ENCODE measurements around the gene TLNRD1.

TLNRD1 gene

GRCh38 chr15:80978685-80979329, 21.9 kb upstream of the TLNRD1 start:
- DNase-seq, result no peak

- DNase-seq, result no peak
Observed at GRCh38 chr15:80979538-80980200, 21.1 kb upstream of the TLNRD1 start.

GRCh38 chr15:80982205-80982604, 18.5 kb upstream of the TLNRD1 start:
- DNase-seq, result no peak

- DNase-seq, result no peak
Observed at GRCh38 chr15:80982839-80983238, 17.9 kb upstream of the TLNRD1 start.

- DNase-seq, result no peak
Observed at GRCh38 chr15:80984856-80985255, 15.9 kb upstream of the TLNRD1 start.

- DNase-seq, result peak in 1 of 3 experiments; percentile 42
Observed at GRCh38 chr15:80985981-80986380, 14.7 kb upstream of the TLNRD1 start.

- DNase-seq, result peak in 1 of 3 experiments; percentile 14
Observed at GRCh38 chr15:80986487-80986886, 14.2 kb upstream of the TLNRD1 start.

- DNase-seq, result no peak
Observed at GRCh38 chr15:80988148-80988796, 12.5 kb upstream of the TLNRD1 start.

- DNase-seq, result peak in 2 of 3 experiments; percentile 53 to 75
Observed at GRCh38 chr15:80989081-80989517, 11.6 kb upstream of the TLNRD1 start.

GRCh38 chr15:80989518-80990478, 10.9 kb upstream of the TLNRD1 start, which contains the start of gene MESD:
TSS of gene MESD (minus strand) at chr15:80989819. CDS start at chr15:80989791, 28 bp downstream.
- peak; percentile 87 to 98 (median 97) for DNase-seq

GRCh38 chr15:80990955-80991354, 9.8 kb upstream of the TLNRD1 start:
- DNase-seq, result no peak

GRCh38 chr15:80991421-80991820, 9.3 kb upstream of the TLNRD1 start:
- DNase-seq, result no peak

- no peak for DNase-seq
Observed at GRCh38 chr15:80992006-80992405, 8.7 kb upstream of the TLNRD1 start.

GRCh38 chr15:80992441-80992840, 8.3 kb upstream of the TLNRD1 start:
- DNase-seq, result no peak

GRCh38 chr15:80996247-80996646, 4.5 kb upstream of the TLNRD1 start:
- DNase-seq, result peak in 1 of 3 experiments; percentile 18

- no peak for DNase-seq
Observed at GRCh38 chr15:80997692-80998091, 3.0 kb upstream of the TLNRD1 start.

- DNase-seq, result no peak
Observed at GRCh38 chr15:80998251-80998650, 2.5 kb upstream of the TLNRD1 start.

- no peak for DNase-seq
Observed at GRCh38 chr15:80999623-81000036, 1.1 kb upstream of the TLNRD1 start.

GRCh38 chr15:81000144-81000623, 539 bp upstream of the TLNRD1 start:
- no peak for DNase-seq

GRCh38 chr15:81001152-81002008, 657 bp downstream of the TLNRD1 start:
- DNase-seq, result peak; percentile 25 to 92 (median 83)

- peak in 1 of 3 experiments; percentile 78 for DNase-seq
Observed at GRCh38 chr15:81002009-81002330, 1.2 kb downstream of the TLNRD1 start.

Measured in NCI-H1417 (cell line).